IMR-90 (cell line): ENCODE results near the gene MTUS2. TPM values are rescaled to one million over a fixed set of nuclear protein-coding genes. Genes with fewer than 3 reads are reported as not detected.

Source experiments
- ATAC-seq: fragments of 200-7000 bp; cut with Tn5 transposase; 2 replicates; pipeline ENCODE4 v1.9.1; 2020; ENCODE audit warnings: low read depth, mild to moderate bottlenecking, moderate library complexity
- BruUV-seq: library from RNA; stranded (reverse); fragments of 400-500 nt; replicated peaks from 2 replicates; lab custom pipeline; 2021; lab: Mats Ljungman, UMichigan
- CTCF ChIA-PET: fragments of 300-600 bp; formaldehyde crosslinking; extraction: SDS; loops from one replicate; lab custom pipeline; 2021; ENCODE audit warnings: antibody characterized with exemption; lab: Yijun Ruan, JAX
- POLR2A ChIA-PET: fragments of 300-600 bp; sonication (Branson Sonifier 250); formaldehyde crosslinking; loops from one replicate; lab custom pipeline; 2022; ENCODE audit warnings: antibody characterized with exemption; ENCODE audit not compliant: unreplicated experiment; lab: Charles Lee
- DNase-seq: peaks from one replicate; pipeline ENCODE4 v3.0.0; 2013
- H2AFZ ChIP-seq: replicated peaks from 2 replicates; pipeline ENCODE3; 2013; ENCODE audit warnings: low read length, mild to moderate bottlenecking; ENCODE audit not compliant: poor library complexity
- H2AK5ac ChIP-seq: 2 replicates; pipeline ENCODE4 v1.6.1; 2013; ENCODE audit warnings: low read depth, low read length, inconsistent platforms
- H2AK9ac ChIP-seq: replicated peaks from 2 replicates; pipeline ENCODE3; 2013; ENCODE audit warnings: mild to moderate bottlenecking, low read depth, low read length, moderate library complexity; ENCODE audit not compliant: poor library complexity
- H2BK120ac ChIP-seq: 2 replicates; pipeline ENCODE4 v1.6.1; 2013; ENCODE audit warnings: low read depth, low read length, inconsistent platforms
- H2BK15ac ChIP-seq: 3 replicates; pipeline ENCODE4 v1.6.1; 2013; ENCODE audit warnings: low read depth, low read length, inconsistent platforms
- H2BK20ac ChIP-seq: 2 replicates; pipeline ENCODE4 v1.6.1; 2013; ENCODE audit warnings: low read depth, mild to moderate bottlenecking, inconsistent platforms, low read length, moderate library complexity
- H2BK5ac ChIP-seq: 2 replicates; pipeline ENCODE4 v1.6.1; 2013; ENCODE audit warnings: mild to moderate bottlenecking, low read depth, low read length, inconsistent platforms; ENCODE audit not compliant: poor library complexity, severe bottlenecking
- H3K14ac ChIP-seq: replicated peaks from 2 replicates; pipeline ENCODE4 v1.6.1; 2013; ENCODE audit warnings: low read depth, low read length, inconsistent platforms
- H3K18ac ChIP-seq: 2 replicates; pipeline ENCODE4 v1.6.1; 2013; ENCODE audit warnings: low read depth, low read length, control low read depth
- H3K23ac ChIP-seq: 2 replicates; pipeline ENCODE4 v1.6.1; 2013; ENCODE audit warnings: low read depth, low read length, inconsistent platforms
- H3K27ac ChIP-seq: 2 replicates; pipeline ENCODE4 v1.5.1; 2013; ENCODE audit warnings: mild to moderate bottlenecking, control low read depth, low read length; ENCODE audit not compliant: insufficient read depth
- H3K27me3 ChIP-seq: 2 replicates; pipeline ENCODE4 v1.6.1; 2013; ENCODE audit warnings: low read length; ENCODE audit not compliant: control insufficient read depth, insufficient read depth
- H3K36me3 ChIP-seq: 2 replicates; pipeline ENCODE4 v1.6.1; 2013; ENCODE audit warnings: low read length, mixed read lengths; ENCODE audit not compliant: control insufficient read depth, insufficient read depth
- H3K4ac ChIP-seq: 2 replicates; pipeline ENCODE4 v1.6.1; 2013; ENCODE audit warnings: low read depth, low read length, inconsistent platforms
- H3K4me1 ChIP-seq: 2 replicates; pipeline ENCODE4 v1.6.1; 2013; ENCODE audit warnings: low read length, mixed read lengths; ENCODE audit not compliant: control insufficient read depth, insufficient read depth
- H3K4me2 ChIP-seq: 2 replicates; pipeline ENCODE4 v1.6.1; 2013; ENCODE audit warnings: low read depth, mild to moderate bottlenecking, control low read depth, low read length, moderate library complexity
- H3K4me3 ChIP-seq: 2 replicates; pipeline ENCODE4 v1.5.1; 2013; ENCODE audit warnings: low read depth, mild to moderate bottlenecking, control low read depth, low read length, moderate library complexity; ENCODE audit not compliant: insufficient read depth
- H3K56ac ChIP-seq: 2 replicates; pipeline ENCODE4 v1.6.1; 2013; ENCODE audit warnings: low read length, inconsistent platforms; ENCODE audit not compliant: insufficient read depth; ENCODE audit errors: extremely low read depth
- H3K79me1 ChIP-seq, 2 experiments: 2 replicates each; pipeline ENCODE4 v1.6.1; 2013; ENCODE audit warnings: low read length in 2 of 2, inconsistent platforms in 1 of 2, low read depth in 1 of 2
- H3K9ac ChIP-seq: 2 replicates; pipeline ENCODE4 v1.6.1; 2013; ENCODE audit warnings: low read depth, low read length, control low read depth
- H3K9me1 ChIP-seq: 2 replicates; pipeline ENCODE4 v1.6.1; 2013; ENCODE audit warnings: low read length, inconsistent platforms; ENCODE audit not compliant: insufficient read depth
- H3K9me3 ChIP-seq: 2 replicates; pipeline ENCODE4 v1.6.1; 2013; ENCODE audit warnings: low read length; ENCODE audit not compliant: control insufficient read depth, insufficient read depth
- H4K20me1 ChIP-seq: 2 replicates; pipeline ENCODE4 v1.6.1; 2013; ENCODE audit warnings: low read length, inconsistent platforms; ENCODE audit not compliant: insufficient read depth
- H4K5ac ChIP-seq: 2 replicates; pipeline ENCODE4 v1.6.1; 2013; ENCODE audit warnings: mild to moderate bottlenecking, low read depth, low read length, control low read depth
- H4K8ac ChIP-seq, 2 experiments: 2 replicates each; pipeline ENCODE4 v1.6.1; 2013; ENCODE audit warnings: low read depth in 2 of 2, low read length in 2 of 2, control low read depth in 1 of 2, inconsistent platforms in 1 of 2
- H4K91ac ChIP-seq: 2 replicates; pipeline ENCODE4 v1.6.1; 2013; ENCODE audit warnings: low read depth, low read length, inconsistent platforms; ENCODE audit not compliant: insufficient read depth
- BHLHE40 ChIP-seq: fragments of 150-350 bp; IDR thresholded peaks from 2 replicates; pipeline ENCODE4 v1.6.1; 2016; ENCODE audit warnings: mild to moderate bottlenecking, low read depth, low read length
- CEBPB ChIP-seq: IDR thresholded peaks from 2 replicates; pipeline ENCODE4 v1.6.1; 2012; ENCODE audit warnings: low read depth, low read length, improper control_type of control experiment
- CTCF ChIP-seq: conservative IDR thresholded peaks from 2 replicates; pipeline ENCODE4 v1.5.1; 2012; ENCODE audit warnings: mild to moderate bottlenecking, low read depth, low read length, improper control_type of control experiment
- MAFK ChIP-seq: IDR thresholded peaks from 2 replicates; pipeline ENCODE4 v1.6.1; 2012; ENCODE audit warnings: low read depth, low read length, improper control_type of control experiment
- MAZ ChIP-seq: IDR thresholded peaks from 2 replicates; pipeline ENCODE4 v1.6.1; 2012; ENCODE audit warnings: low read depth, mild to moderate bottlenecking, low read length, improper control_type of control experiment, moderate library complexity, borderline replicate concordance
- POLR2A ChIP-seq: IDR thresholded peaks from 2 replicates; pipeline ENCODE4 v1.6.1; 2012; ENCODE audit warnings: mild to moderate bottlenecking, low read depth, low read length
- RAD21 ChIP-seq: IDR thresholded peaks from 2 replicates; pipeline ENCODE4 v1.6.1; 2012; ENCODE audit warnings: low read length, improper control_type of control experiment
- RCOR1 ChIP-seq: IDR thresholded peaks from 2 replicates; pipeline ENCODE4 v1.6.1; 2012; ENCODE audit warnings: mild to moderate bottlenecking, low read length, improper control_type of control experiment; ENCODE audit not compliant: insufficient replicate concordance
- RFX5 ChIP-seq: IDR thresholded peaks from 2 replicates; pipeline ENCODE4 v1.8.0; 2012; ENCODE audit warnings: low read depth, mild to moderate bottlenecking, low read length, moderate library complexity
- SMC3 ChIP-seq: fragments of 150-350 bp; IDR thresholded peaks from 2 replicates; pipeline ENCODE4 v1.6.1; 2016; ENCODE audit warnings: low read depth, mild to moderate bottlenecking, antibody characterized with exemption, low read length, moderate library complexity
- WGBS, 2 experiments: methylation state at CpG; one replicate each; pipeline versions ENCODE4 v1.1.5 to v1.1.7; 2013; ENCODE audit warnings: missing lambda C conversion rate in 2 of 2; ENCODE audit not compliant: insufficient read length in 1 of 2; ENCODE audit errors: extremely low coverage in 2 of 2; 5-methylcytosine and 5-hydroxymethylcytosine counted together
- dilution Hi-C: fragments of 300-500 bp; cut with HindIII; formaldehyde crosslinking; loops from one replicate; pipeline ENCODE4 v1.14.3; 2018; ENCODE audit warnings: low sequenced_read_pairs; ENCODE audit not compliant: unreplicated experiment
- in situ Hi-C: fragments of 300-500 bp; cut with MboI; formaldehyde crosslinking; loops from 3 replicates; pipeline ENCODE4 v1.14.3; 2019; ENCODE audit warnings: low sequenced_read_pairs, inconsistent platforms, mixed read lengths
- intact Hi-C: fragments of 100-400 bp; cut with micrococcal nuclease; formaldehyde crosslinking; loops from 2 replicates; pipeline ENCODE4 v1.10.0; 2022
- polyA plus RNA-seq, 3 experiments: library from polyadenylated mRNA; depleted of rRNA; stranded (reverse); fragments of >200 nt; gene quantifications; 2 replicates each; pipeline ENCODE4 v1.2.3, GENCODE V29; 2012; ENCODE audit warnings: low replicate concordance in 1 of 3
- total RNA-seq: library from RNA; depleted of rRNA; stranded (reverse); fragments of >200 nt; gene quantifications from 2 replicates; pipeline ENCODE4 v1.2.3, GENCODE V29; 2012
- TF ChIP-seq, protein P1 (sequence below): fragments of 150-350 bp; IDR thresholded peaks from 2 replicates; pipeline ENCODE4 v1.6.1; 2016; ENCODE audit warnings: low read depth, mild to moderate bottlenecking, low read length, moderate library complexity, borderline replicate concordance
- TF ChIP-seq, protein P2 (sequence below): fragments of 150-350 bp; IDR thresholded peaks from 2 replicates; pipeline ENCODE4 v1.6.1; 2017; ENCODE audit warnings: mild to moderate bottlenecking, antibody characterized with exemption, low read length, low read depth

MTUS2 gene
- total and polyA plus RNA-seq, 2 of the 4 experiments (the other 2 are of a cell fraction): under 0.01 to 0.02 TPM

GRCh38 chr13:29423050-29423449 lies 602.9 kb downstream of the MTUS2 start:
- Histone ChIP-seq H3K56ac (no peak overlapping the region), H3K79me1 (no peaks in the 10 kb centered on the region), H3K4me2 (no peak overlapping the region), H3K9me3 (peaks cover 2% of the 10 kb centered on the region; the same call in 1 of the 2 replicates), H3K27ac (no peak overlapping the region), H3K23ac (no peak overlapping the region), H4K20me1 (no peaks in the 10 kb centered on the region), H3K36me3 (no peaks in the 10 kb centered on the region), H2BK120ac (no peak overlapping the region), H3K27me3 (peaks cover 32% of the 10 kb centered on the region), H4K5ac (no peak overlapping the region), H2AK5ac (no peak overlapping the region), H3K9ac (no peak overlapping the region), H2AFZ (no peak overlapping the region), H3K14ac (no peak overlapping the region), H3K9me1 (no peaks in the 10 kb centered on the region), H4K91ac (no peak overlapping the region), H3K4me3 (no peak overlapping the region), H3K4me1 (no peaks in the 10 kb centered on the region), H2BK15ac (no peak overlapping the region), H3K18ac (no peak overlapping the region), H2BK5ac (no peak overlapping the region), H2AK9ac (no peak overlapping the region), H2BK20ac (no peak overlapping the region), H3K4ac (no peak overlapping the region), H4K8ac (no peak overlapping the region)
- intact Hi-C loops: no loop called here
- TF ChIP-seq SMC3 (no peak), RFX5 (no peak), CTCF (no peak), RAD21 (no peak), CEBPB (no peak), MAZ (no peak), RCOR1 (no peak), BHLHE40 (no peak), POLR2A (no peak), MAFK (no peak)
- TF ChIP-seq, protein P1, sequence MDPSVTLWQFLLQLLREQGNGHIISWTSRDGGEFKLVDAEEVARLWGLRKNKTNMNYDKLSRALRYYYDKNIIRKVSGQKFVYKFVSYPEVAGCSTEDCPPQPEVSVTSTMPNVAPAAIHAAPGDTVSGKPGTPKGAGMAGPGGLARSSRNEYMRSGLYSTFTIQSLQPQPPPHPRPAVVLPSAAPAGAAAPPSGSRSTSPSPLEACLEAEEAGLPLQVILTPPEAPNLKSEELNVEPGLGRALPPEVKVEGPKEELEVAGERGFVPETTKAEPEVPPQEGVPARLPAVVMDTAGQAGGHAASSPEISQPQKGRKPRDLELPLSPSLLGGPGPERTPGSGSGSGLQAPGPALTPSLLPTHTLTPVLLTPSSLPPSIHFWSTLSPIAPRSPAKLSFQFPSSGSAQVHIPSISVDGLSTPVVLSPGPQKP: no peak
- TF ChIP-seq, protein P2, sequence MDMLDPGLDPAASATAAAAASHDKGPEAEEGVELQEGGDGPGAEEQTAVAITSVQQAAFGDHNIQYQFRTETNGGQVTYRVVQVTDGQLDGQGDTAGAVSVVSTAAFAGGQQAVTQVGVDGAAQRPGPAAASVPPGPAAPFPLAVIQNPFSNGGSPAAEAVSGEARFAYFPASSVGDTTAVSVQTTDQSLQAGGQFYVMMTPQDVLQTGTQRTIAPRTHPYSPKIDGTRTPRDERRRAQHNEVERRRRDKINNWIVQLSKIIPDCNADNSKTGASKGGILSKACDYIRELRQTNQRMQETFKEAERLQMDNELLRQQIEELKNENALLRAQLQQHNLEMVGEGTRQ: no peak
- no TSS peak for BruUV-seq
- ATAC-seq (no peak), DNase-seq (no peak)
- POLR2A ChIA-PET: no interaction called here
- no CpG with 5 or more reads among the region's 1 CpG for WGBS, 2 experiments
- CTCF ChIA-PET: no interaction called here
- in situ Hi-C loops: no loop called here
- dilution Hi-C loops: no loop called here
